ENCODE data around the gene TREM2.
"Not testable (repeated sequence)": the region's sequence is repeated elsewhere in the genome, so short reads cannot be mapped to it uniquely, and the experiment has no call there.

The TREM2 gene

DNA sequence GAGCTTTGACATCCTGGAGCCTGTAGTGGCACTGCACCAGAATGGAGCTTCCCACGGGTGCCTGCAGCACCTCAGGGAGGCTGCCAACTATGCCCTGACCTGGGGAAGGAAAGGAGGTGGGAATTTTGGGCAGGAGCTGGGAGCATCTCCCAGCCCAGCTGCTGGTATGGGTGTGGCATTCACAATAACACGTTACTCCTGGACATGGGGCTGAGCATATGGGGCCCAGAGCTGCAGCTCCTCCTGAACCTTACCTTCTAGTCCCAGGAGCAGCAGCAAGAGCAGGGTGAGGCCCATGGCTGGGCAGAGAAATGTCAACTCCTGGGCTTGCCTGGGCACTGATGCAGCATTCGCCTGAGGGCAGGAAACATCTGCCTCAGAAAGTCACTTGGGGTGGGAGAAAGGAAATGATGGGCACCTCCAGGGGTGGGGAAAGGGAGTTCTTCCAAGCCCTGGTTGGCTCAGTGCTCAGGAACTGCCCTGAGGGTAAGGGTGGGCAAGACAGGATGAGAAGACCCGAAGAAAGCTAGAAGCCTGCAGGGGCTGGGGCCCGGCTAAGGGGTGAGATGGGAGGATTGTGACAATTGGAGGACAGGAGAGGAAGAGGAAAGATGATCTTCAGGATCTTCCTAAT is 8.8 kb downstream of the TREM2 start, which contains the start of gene TREML1:
TREML1 (minus strand) TSS at position 356 of the 634 bp plus-strand sequence; CDS start at position 297, 59 bp downstream.
- no peak for DNase-seq

DNA sequence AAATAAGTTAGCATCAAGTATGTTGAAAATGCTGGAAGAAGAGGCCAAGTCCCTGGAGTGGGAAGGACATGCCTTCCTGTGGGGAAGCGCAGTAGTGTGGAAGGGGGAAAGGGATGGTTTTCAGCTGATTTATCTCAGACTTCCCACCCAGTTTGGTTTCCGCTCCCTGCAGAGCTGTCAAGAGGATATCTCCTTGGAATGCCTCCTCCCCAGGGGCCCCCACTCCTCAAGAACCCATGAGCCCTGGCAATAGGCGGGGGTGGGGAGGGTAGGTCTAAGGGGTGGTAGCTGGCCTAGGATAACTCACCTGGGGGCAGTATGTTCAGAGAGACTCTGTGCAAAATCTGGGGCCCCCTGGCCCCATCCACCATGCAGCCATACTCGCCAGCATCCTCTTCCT is 9.5 kb downstream of the TREM2 start:
- DNase-seq, result no peak

DNA sequence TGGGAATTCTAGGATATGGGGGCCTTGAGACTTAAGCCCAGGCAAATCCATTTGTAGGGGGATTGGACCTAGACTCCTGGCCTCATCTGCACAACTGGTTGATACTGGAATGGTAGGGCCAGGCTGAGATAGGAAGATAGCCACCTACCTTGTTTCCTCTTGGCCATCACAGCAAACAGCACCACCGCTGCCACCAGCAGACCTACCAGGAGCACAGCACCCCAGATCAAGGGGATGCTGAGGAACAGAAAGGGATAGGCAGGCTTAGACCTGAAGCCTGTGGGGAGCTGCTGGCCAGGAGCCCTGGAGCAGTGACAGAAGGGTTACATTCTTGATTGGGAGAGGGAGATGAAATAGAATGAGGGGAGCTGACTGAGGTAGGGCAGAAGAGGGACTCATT is 12.2 kb downstream of the TREM2 start:
- no peak for DNase-seq

DNA sequence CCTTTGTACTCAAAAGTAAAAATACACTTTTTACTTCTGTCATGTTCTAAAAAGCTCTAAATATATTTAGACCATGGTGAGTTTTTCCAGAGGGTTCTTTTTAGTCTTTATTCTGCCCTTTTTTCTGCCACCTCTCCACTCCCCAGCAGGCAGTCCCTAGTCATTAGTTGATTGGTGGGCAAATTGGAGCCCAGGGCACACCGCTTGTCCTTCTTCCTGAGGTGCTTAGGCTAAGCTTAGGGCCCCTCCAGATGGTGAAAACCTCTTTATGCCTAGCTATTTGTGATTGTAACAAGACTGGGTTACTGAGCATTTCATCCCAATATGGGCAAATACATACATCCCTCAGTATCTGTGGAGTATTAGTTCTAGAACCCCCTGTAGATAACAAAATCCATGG is 15.0 kb downstream of the TREM2 start:
- no peak for DNase-seq

DNA sequence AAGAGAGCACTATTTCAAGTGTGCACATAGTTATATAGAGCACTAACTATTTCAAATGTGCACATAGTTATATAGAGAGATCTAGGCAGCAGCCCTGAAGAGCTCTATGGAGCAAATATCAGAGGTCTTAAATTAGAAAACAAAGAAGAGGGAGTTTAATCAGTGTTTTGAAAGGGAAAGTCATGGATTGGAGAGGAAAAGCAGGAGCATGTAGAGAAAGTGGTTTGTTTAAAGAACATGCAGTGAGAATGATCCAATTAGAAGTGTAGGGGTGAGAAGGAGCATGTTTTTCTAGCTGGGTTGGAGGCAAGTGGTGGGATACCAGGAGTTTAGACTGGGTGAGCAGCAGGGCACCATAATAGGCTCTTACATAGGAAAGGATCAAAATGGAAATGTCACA is 26.0 kb downstream of the TREM2 start:
- no peak for DNase-seq

DNA sequence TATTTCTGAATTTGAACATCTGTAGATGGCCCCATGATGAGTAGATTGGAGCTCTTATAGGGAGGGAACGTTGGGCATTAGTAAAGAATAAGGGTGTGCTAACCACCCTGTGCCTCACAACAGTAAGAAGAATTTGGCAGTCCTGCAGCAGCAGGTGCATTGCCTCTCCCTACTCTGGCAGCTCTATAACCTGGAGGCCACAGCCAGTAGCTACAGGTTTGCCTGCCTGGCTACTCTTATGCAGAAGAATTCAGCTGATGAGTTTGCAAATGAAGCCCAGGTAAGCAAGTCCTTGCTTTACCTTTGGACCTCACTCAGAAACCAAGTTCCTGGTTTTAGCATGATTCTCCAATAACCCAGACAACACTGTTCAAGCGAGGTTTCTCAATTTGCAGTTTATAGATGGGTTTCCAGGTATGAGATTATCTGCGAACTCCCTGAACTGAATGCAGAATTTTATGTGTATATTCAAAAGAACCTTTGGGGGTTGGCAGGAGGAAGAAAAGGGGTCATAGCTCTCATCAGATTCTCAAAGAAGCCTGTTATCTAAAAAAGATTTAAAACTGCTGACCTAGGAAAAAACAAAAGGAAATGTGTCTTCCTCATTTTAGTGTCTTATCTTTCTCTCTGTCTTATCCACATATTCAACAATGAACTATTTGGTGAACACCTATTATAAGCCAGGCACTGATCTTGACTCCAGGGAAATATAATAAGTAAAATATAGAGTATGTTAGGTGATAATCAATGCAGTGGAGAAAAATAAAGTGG is 27.7 kb downstream of the TREM2 start:
- DNase-seq, result no peak

DNA sequence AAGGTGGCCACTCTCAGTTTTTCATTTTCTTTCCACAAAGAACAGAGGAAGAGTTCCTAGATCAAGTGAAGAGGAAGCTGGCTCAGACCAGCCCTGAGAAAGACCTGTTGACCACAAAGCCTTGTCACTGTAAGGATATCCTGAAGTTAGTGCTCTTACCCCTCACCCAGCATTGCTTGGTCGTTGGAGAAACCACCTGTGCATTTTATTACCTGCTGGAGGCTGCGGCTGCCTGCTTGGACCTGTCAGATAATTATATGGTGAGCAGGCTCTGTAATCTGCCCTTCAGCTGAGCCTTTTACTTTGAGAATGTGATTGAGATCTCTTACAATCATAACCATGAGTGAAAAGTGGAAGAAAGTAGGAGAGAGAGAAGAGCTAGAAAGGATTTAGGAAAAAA is 30.7 kb downstream of the TREM2 start:
- DNase-seq, result no peak

DNA sequence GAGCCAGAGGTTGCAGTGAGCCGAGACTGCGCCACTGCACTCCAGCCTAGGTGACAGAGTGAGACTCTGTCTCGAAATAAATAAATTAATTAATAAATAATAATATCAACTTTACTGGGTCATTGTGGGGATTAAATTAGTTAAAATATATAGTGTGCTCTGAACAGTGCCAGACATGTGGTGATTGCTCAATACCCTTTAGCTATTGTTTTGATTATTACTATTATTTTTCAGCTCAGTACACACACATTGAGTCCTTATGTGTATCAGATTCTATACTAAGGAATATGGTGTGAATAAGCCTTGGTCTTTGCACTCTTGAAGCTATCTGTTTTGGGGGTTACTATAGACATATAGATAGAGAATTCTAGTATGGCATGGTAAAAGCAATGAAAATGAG is 37.6 kb downstream of the TREM2 start:
- DNase-seq, result no peak

DNA sequence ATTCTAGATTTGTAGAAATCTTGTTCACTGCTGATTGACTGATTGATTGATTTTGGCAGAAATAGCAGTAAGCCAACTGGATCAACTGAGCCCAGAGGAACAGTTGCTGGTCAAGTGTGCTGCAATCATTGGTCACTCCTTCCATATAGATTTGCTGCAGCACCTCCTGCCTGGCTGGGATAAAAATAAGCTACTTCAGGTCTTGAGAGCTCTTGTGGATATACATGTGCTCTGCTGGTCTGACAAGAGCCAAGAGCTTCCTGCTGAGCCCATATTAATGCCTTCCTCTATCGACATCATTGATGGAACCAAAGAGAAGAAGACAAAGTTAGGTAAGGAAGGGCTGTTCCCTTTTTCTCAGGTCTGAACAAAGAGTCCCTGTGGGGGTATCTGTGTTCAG is 40.0 kb downstream of the TREM2 start:
- DNase-seq, result no peak

DNA sequence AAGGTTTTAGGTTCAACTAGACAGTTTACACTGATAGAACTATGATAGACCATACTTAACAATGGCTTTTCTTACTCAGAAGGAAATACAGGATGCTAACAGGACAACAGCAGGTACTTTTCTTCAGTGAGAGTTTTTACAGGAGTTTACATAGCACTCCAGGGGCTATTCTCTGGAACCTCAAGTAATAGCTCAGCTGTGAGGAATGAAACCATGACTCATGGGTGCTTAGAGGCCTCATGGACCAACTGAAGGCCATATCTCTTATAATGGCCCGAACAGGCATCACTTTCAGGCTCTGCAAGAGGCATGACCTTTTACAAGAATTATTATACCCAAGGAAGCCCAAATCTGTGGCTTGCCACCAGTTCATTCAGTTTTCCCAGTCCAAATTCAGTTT is 40.5 kb downstream of the TREM2 start:
- DNase-seq, result no peak

DNA sequence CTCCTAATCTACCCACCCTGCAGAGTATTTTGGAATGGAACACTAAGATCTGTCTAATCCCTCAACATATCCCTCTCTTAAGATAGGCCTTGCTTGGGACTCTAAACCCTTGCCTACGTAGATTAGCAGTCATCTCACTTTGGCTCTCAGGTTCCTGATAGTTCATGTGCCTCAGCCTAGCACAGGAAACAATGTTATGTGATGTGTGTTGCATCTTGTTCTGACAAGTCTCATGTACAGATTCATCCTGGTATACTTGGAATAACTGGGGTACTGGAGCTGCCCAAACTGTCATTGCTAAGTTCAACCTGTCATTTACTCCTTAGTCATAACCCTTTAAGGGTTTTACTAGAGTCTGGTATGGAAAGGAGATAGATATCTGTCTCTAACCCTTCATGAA is 42.9 kb downstream of the TREM2 start:
- DNase-seq, result no peak

DNA sequence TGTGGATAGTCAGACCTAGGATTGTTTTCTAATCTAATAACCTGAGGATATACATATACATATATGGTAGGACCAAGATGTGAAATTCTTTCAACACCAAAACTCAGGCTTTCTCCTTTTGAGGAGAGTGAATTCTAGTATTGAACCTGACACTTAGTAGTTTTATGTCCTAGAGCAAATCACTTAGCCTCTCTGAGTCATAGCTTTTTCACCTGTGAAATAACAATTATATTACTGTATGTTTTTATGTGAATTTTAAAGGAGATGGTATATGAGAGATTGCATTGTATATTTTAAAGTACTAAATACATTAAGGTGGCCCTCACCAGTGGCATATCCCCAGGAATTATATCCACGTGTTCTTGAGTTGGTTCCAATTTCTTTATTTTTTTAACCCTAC is 43.4 kb downstream of the TREM2 start:
- no peak for DNase-seq

DNA sequence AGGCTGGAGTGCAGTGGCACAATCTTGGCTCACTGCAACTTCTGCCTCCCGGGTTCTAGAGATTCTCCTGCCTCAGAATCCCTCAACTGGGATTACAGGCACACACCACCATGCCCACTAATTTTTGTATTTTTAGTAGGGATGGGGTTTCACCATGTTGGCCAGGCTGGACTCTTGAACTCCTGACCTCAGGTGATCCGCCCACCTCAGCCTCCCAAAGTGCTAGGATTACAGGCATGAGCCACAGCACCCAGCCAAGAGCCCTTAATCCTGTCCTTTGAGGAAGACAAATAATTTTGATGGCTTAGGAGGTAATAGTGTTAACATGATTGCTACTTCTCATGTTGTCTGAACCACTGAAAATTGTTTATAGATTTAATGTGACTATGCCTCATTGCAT is 47.9 kb downstream of the TREM2 start:
- not testable (repeated sequence) for DNase-seq

DNA sequence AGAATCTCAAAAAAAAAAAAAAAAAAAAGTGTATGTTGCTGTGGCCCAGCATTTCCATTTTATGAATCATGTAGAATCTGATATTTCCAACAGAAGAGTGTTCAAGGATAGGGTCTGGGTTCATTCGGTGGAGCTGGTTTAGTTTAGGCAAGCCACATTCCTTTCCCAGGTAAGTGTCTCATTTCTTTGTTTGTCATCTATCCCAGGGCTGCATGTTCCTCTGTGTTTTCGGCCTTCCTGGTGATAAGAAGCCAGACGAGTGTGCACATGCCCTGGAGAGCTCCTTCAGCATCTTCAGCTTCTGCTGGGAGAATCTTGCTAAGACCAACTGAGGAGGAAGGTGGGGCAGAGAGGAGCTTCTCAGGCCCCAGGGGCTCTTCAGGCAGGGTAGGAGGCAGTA is 51.9 kb downstream of the TREM2 start:
- DNase-seq, result no peak

All from stimulated activated naive CD4-positive, alpha-beta T cell treated with Interleukin-2 at 50 U/mL for 16 hours (primary cell).